Gastroesophageal sphincter (tissue), 3 donors: ENCODE results near the gene NRXN2.

Experiments used
- CTCF ChIP-seq, 4 experiments: fragments of 200-600 bp in 2 of 4; fragments of 450-650 bp in 2 of 4; sonication (generic) in 1 of 4; IDR thresholded peaks; one replicate each; pipeline ENCODE4 v1.5.1; 2017 to 2019; ENCODE audit warnings: antibody characterized with exemption in 4 of 4, mild to moderate bottlenecking in 2 of 4, moderate library complexity in 2 of 4
- EP300 ChIP-seq: sonication (generic); formaldehyde crosslinking; IDR thresholded peaks from one replicate; pipeline ENCODE4 v1.6.1; 2017; ENCODE audit warnings: antibody characterized with exemption, mild to moderate bottlenecking

GRCh38 chr11:64751580-64751979, 28.6 kb upstream of the NRXN2 start:
- TF ChIP-seq CTCF (IDR thresholded peaks at IDR 0.05) (no peak), EP300 (no peak)
